Skin of body (tissue), 2 donors: Measurements from ENCODE around the gene CACNG7. TPM values are rescaled to one million over a fixed set of nuclear protein-coding genes. Genes with fewer than 3 reads are reported as not detected.
"Not testable (repeated sequence)": the region's sequence is repeated elsewhere in the genome, so short reads cannot be mapped to it uniquely, and the experiment has no call there.

Source experiments
- DNase-seq: peaks from one replicate; lab custom pipeline; 2025; lab: John Stamatoyannopoulos, UW
- total RNA-seq: library from RNA; depleted of rRNA; stranded (reverse); fragments of >200 nt; gene quantifications from one replicate; pipeline ENCODE4 v1.2.3, GENCODE V29; 2014

CACNG7 gene, protein sequence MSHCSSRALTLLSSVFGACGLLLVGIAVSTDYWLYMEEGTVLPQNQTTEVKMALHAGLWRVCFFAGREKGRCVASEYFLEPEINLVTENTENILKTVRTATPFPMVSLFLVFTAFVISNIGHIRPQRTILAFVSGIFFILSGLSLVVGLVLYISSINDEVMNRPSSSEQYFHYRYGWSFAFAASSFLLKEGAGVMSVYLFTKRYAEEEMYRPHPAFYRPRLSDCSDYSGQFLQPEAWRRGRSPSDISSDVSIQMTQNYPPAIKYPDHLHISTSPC
- not detected for total RNA-seq

- no peak for DNase-seq
Measured at GRCh38 chr19:53908935-53909415, at the start of gene CACNG7. Gene CACNG7, plus strand, starts transcription at chr19:53909278. Its CDS starts 3,554 bp downstream, at chr19:53912832.

GRCh38 chr19:53864308-53864836 lies 44.7 kb upstream of the CACNG7 start:
- no peak for DNase-seq

GRCh38 chr19:53865523-53865917 lies 43.6 kb upstream of the CACNG7 start:
- no peak for DNase-seq

DNA sequence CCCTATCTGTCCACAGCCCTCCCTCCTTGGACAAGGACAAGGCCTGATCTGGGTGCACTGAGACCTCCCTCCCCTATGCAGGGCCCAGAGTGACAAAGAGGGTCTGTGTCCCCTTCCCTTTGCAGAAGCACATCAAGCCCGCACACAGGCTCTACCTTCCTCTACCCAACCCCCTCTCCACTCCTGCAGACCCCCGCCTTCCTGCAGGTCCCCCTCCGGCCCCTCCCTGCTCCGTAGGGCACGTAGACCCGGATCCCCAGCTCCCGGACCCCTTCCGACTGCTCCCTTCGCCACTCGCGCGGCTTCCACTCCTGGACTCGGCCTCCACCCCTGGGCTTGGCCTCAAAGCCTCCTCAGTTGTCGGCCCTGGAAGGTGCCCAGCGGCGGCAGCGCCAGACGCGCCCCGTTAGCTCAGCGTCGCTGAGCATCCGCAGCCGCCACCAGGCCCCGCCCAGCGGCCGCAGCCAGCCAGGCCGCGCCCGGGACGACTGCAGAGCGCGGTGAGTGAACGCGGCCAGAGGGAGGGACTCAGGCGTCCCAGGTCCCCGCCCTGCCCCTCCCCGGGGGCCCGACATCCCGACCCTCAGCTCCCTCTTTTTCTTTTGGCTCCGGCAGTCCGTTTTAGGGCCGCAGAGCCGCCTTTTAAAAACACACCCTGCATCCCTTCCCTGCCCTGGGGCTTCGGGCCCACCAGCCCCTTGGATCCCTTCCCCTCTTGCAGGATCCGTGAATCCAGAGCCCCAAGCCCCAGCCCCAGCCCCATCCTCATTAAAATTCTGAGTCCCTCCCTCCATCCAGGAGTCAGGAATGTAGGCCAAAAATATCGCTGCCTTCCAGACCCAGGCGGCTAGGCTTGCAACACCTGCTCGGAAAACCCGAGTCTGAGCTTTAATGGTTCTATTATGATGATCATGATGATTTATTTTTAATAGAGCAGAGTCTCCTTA lies 42.9 kb upstream of the CACNG7 start:
- DNase-seq: peak; percentile 69

GRCh38 chr19:53866865-53867224 lies 42.2 kb upstream of the CACNG7 start:
- no peak for DNase-seq

- DNase-seq: peak; percentile 99
Measured at GRCh38 chr19:53867225-53868090, 41.6 kb upstream of the CACNG7 start, which contains the start of gene MYADM. Gene MYADM, plus strand, starts transcription at chr19:53867883. Its CDS starts 5,647 bp downstream, at chr19:53873530.

DNA sequence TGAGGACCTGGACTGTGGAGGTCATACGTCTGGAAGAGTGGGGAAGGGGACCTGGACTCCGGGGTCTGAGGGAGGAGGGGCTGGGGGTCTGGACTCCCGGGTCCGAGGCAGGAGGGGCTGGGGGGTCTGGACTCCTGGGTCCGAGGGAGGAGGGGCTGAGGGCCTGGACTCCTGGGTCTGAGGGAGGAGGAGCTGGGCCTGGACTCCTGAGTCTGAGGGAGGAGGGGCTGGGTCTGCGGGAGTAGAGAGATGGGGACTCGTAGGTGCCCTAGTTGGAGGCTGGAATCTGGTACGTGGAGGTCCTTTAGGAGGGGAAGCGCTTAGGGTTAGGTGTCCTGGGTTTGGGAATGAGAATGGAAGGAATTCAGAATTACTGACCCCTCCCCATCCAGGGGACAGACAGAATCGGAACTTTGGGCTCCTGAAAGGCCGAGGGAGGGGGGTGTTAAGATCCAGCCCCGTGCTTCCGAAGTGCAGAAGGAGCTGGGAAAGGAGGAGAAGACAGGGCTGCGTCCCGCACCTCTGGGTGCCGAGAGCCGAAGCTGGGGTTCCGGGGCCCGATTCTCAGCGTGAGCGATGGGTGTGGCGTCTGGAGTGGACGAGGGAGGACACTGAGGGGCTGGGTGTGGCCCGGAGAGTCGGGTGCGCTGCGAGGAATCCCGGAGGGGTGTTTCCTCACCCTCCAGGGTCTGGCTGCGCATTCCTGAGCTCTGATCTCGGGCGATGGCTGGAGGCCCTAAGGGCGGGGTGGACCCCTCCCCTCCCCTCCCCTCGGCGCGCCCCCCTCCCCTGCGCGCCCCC lies 40.8 kb upstream of the CACNG7 start:
- no peak for DNase-seq

GRCh38 chr19:53868892-53869804 lies 39.9 kb upstream of the CACNG7 start:
- DNase-seq: peak; percentile 86

DNA sequence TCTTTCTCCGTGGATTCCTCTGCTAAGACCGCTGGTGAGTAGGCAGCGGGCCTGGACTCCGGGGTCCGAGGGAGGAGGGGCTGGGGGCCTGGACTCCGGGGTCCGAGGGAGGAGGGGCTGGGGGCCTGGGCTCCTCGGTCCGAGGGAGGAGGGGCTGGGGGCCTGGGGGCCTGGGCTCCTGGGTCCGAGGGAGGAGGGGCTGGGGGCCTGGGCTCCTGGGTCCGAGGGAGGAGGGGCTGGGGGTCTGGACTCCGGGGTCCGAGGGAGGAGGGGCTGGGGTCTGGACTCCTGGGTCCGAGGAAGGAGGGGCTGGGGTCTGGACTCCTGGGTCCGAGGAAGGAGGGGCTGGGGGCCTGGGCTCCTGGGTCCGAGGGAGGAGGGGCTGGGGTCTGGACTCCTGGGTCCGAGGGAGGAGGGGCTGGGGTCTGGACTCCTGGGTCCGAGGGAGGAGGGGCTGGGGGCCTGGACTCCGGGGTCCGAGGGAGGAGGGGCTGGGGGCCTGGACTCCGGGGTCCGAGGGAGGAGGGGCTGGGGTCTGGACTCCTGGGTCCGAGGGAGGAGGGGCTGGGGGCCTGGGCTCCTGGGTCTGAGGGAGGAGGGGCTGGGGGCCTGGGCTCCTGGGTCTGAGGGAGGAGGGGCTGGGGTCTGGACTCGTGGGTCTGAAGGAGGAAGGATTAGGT lies 39.1 kb upstream of the CACNG7 start:
- DNase-seq: not testable (repeated sequence)

- no peak for DNase-seq
Measured at GRCh38 chr19:53870485-53870844, 38.6 kb upstream of the CACNG7 start.

DNA sequence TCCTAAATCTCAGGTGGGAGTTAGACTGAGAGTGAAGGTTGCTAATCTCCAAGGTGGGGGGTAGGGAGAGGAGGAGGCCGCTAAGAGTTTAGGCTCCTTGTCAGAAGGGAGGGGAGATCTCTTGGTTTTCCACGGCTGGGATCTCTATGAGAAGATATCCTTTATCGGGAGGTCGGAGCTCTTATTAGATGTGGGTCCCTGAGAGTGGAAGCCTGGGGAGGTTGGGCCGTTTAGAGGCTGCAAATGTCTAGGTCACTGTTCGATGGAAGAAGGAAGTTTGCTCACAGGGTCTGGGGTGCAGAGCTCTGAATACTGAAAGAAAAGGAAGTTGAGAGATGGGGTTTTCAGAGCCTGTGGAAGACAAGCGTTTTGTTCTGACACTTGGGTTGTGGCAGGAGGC lies 37.6 kb upstream of the CACNG7 start:
- no peak for DNase-seq

DNA sequence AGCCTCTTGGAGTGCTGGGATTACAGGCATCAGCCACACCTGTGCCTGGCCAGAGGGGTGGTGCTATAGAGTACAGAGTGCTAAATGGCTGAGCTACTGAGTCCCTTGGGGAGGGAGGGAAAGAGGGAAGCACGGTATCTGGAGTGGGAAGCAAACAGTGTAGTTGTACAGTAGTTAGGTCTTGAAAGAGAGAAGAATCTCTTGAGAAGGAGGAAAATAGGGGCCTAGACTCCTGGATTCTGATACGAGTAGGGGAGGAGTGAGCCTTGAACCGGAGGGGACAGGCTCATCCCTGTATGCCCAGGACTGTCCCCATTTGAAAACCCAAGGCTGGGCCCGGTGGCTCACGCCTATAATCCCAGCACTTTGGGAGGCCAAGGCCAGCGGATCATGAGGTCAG lies 36.3 kb upstream of the CACNG7 start:
- no peak for DNase-seq

GRCh38 chr19:53873773-53874605 lies 35.1 kb upstream of the CACNG7 start:
- no peak for DNase-seq

- no peak for DNase-seq
Measured at GRCh38 chr19:53874606-53874990, 34.5 kb upstream of the CACNG7 start.

- no peak for DNase-seq
Measured at GRCh38 chr19:53875602-53876325, 33.3 kb upstream of the CACNG7 start.

DNA sequence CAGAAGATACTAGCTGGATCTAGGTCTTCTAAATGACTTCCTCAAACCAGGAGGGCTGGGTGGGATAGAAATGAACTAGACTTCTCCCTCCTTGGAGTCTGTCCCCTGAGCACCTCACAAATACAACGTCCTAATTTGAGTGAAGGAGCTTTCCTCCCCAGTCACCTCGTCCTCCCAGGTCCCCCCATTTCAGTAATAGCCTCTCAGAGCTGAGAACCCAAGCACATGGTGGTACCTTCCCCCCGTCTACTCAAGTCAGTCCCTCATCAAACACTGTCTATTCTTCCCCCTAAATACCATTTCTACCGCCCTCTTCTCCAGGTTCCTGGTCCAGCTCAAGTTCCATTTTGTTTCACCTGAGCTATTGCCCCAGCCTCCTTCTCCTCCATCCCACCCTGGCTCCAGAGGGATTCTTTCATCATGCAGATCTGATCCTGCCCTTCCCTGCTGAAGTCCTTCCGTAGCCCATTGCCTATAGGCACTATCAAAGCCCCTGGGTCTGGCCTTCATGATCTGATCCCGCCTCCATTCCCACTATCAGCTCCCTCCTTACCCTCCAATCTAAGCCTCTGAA lies 32.3 kb upstream of the CACNG7 start:
- DNase-seq: peak; percentile 14

DNA sequence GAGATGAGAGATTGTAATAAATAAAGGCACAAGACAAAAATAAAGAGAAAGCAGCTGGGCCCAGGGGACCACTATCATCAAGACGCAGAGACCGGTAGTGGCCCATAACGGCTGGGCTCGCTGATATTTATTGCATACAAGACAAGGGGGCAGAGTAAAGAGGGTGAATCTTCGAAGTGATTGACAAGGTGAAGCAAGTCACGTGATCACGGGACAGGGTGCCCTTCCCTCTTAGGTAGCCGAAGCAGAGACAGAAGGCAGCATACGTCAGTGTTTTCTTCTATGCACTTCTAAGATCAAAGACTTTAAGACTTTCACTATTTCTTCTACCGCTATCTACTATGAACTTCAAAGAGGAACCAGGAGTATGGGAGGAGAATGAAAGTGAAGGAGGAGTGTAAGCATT lies 31.7 kb upstream of the CACNG7 start:
- DNase-seq: peak; percentile 24
